ENCODE measurements around the gene STEAP2.

STEAP2 gene

DNA sequence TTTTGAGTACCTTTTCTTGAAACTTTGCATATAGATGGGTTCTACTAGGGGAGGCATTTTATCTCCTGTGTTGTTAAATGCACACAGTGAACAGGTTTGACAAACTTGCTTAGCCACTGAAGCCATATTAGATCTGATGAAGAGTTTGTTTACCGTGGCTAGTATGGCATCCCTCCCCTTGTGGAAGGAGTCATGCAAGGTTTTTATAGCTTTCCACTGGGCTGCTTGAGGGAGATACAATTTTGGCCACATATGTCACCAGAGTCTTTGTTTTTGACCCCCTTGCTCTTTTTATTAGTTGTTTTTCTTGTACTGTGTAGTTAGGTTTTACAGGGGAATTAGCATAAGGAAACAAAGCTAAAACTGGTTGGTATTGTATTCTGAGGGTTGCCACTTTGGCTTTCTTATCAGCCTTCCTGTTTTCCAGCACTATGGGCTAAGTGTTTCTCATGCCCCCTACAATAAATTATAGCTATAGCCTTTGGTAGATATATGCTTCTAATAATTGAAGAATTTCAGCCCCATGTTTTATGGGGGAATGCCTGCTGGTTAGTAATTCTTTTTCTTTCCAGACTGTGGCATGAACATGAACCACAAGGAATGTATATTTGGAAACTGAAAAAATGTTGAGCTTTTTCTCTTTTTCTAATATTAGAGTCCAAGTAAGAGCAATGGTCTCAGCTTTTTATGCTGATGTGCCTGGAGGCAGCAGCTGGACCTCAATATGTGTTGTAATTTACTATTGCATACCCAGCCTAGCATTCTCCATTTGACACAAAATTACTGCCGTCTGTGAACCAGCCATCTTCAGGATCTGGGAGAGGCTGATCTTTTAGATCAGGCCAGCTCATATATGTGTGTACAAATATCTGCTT lies 18.4 kb upstream of the STEAP2 start:
- no peak for DNase-seq (ENCODE audit: low read depth in 2 of 2)

DNA sequence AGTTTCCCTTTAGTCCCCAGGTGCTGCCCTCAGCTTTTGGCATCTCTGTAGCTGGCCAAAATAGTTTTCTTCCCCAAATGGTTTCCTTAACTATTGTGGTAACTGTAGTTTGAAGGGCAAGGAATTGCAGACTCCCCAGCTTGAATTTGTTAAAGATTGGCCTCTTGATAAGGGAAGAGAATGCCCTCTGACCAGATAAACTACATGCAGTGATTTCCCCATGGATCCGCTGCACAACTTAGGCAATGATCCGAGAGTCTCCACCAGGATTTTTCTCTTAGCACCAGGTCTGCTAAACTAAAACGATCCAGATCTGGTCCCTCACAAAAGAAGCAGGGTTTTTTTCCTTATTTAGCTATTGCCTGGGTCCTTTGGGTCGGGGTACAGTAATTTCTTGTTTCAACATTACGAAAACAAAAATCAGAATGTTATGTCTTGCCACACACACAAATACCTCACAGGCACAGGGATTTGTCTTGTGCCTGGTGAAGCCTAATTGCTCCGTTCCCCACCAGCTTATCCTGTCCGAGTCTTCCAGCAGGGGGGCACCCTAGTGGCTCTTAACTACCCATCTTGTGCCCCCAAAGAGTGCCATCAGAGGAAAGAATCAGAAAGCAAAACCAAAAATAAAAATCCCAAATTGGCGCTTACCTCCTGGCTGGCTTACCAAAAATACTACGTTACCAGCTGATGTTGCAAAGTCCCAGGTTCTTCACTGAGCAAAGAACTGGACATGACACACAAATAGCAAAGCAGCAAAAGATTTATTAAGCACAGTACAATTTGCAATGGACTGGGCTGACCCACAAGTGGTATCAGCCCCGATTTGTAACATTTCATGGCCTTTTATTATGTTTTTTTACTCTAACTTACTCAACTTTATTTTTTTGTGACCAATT lies 16.4 kb upstream of the STEAP2 start:
- no peak for DNase-seq (ENCODE audit: low read depth in 2 of 2)

DNA sequence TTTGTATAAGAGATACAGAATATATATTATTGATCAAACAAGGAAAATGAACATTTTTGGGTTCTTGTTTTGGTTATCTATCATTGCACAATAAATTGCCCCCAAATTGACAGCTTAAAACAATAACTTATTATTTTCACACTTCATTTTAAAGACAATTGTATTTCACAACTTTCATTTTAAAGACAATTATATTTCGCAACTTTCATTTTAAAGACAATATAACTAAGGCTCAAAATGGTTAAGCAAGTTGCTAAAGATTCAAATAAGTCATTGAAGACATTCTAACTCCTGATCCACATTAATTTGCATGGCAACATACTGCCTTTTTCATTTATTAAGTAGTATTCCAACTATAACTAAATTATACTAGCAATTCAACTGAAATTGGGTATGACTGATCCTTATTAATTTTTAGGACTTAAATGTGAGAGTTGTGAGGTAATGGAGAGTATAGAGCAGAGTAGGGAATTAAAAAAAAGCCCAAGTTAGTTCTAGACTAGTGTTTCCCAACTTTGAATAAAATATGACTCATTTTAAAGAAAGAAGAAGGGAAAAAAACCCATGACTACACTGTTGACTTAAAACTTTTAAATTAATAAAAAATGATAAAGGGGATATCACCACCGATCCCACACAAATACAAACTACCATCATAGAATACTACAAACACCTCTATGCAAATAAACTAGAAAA lies 9.9 kb upstream of the STEAP2 start:
- DNase-seq (ENCODE audit: low read depth in 2 of 2): no peak

DNA sequence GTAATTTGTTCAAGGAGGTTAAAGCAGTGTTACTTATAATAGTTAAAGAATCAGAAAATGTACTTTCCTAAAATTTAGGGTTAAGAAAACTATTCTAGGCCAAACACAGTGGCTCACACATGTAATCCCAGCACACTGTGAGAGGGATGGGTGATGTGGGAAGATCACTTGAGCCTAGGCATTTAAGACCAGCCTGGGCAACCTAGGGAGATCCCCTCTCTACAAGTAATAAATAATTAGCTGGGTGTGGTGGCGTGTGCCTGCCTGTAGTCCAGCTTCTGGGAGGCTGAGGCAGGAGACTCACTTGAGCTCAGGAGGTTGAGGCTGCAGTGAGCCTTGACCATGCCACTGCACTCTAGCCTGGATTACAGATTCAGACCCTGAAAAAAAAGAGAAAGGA lies 3.6 kb upstream of the STEAP2 start:
- DNase-seq (ENCODE audit: low read depth in 2 of 2): no peak

DNA sequence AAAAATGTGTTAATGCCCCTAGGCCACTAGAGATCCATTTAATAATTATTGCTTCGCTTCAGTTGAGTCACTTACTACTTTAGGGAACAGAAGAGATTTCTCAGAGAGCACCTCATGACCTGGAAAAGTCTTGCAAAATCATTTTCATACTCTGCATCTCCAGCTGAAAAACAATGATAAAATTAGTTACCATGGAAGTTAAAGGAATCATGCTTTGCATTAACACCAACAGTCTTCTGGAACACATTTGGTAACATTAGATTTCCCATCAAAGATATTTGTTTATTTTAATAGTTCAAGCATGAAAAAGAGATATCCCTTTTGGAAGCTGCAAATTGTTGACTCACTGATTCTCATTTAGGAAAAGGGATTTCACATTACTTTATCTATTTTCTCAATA lies 1.8 kb upstream of the STEAP2 start:
- DNase-seq (ENCODE audit: low read depth in 2 of 2): no peak

DNA sequence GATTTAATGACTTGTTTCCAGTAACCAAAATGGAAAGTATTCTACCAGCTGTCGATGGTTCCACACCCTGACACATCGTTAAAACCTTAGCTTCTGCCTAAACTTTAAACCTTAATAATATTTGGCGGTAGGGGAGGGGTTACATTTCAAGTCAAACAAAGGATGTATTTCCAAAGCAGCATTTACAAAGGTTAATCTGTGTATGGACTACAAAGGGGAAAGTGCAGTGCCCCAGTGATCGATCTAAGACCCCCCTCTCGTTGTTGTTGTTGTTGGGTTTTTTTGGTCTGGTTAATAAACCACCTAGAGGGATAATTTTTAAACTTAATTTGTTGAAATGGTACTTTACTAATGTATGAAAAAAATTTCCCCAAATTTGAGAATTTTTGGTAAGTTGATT lies 1.1 kb upstream of the STEAP2 start:
- no peak for DNase-seq (ENCODE audit: low read depth in 2 of 2)

DNA sequence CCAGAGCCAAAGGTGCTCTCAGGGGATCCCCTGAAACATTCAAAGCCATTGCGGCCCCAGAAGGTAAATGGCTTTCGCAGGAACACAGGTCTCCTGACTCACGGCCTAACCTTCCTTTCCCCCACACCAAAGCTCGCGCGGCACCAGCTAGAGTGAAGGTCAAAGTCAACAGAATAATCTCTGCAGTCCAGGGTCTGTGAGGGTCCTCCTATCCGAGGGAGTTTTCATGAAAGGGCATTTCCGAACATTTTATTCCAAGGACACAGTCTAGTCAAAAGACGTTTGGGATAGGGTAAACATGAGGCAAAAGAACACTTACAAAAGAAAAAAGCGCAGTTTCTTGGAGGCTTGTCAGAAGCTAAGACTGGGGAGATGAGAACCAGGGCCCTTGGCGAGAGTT lies 559 bp upstream of the STEAP2 start:
- DNase-seq (ENCODE audit: low read depth in 2 of 2): no peak

DNA sequence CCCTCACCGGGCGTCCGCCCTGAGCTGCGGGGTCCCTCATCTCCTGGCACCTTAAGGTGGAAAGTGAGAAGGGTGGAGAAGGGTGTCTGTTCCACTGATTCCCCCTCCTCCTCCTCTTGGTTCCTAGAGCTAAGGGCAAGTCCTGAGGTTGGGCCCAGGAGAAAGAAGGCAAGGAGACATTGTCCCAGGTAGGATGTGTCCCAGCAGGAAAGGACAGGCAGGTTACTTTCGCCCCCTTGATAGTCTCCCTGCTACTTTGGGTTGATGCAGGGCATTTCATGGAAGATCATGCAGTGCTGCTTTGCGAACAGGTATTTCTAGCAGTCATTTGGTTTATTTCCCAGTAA lies 582 bp downstream of the STEAP2 start:
- no peak for DNase-seq (ENCODE audit: low read depth in 2 of 2)

DNA sequence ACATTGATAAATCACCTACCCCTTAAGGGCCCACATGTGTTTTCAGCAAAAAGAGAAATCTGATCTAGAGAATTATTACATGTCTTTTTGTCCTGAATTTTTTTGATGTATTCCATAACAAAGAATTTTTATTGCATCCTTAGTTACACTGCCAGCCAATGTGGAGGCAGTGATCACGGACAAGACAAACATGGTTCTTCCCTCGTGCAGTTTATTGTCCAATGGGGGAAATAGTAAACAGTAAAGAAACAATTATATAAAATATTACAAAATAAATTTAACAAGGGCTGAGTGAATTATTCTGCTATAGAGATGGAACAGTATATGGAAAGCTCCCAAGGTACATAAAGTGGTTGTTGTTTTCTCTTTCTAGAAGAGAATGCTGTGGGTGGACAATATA lies 2.0 kb downstream of the STEAP2 start:
- no peak for DNase-seq (ENCODE audit: low read depth in 2 of 2)

DNA sequence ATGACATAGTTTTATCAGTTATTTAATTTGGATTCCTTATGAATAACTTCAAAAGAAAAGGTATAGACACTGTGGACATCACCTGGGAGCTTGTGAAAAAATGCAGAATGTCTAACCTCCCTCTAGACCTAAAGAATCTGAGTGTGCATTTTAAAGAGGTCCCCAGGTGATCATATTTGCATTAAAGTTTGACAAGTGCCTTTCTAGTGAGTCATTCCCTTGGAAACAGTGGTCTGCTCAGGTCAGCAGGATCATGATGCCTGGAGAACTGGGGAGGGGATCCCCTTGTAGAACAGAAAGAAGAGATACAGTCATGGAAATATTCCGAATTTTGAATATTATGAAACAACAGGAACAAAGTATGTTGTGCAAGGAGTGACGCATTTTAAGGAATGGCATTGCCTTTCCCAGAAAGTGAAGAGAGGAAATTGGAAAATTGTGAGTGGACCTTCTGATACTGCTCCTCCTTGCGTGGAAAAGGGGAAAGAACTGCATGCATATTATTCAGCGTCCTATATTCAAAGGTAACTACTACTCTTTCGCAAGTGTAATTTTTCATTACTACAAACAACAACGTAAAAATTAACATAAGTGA lies 4.6 kb downstream of the STEAP2 start:
- DNase-seq (ENCODE audit: low read depth in 2 of 2): no peak

DNA sequence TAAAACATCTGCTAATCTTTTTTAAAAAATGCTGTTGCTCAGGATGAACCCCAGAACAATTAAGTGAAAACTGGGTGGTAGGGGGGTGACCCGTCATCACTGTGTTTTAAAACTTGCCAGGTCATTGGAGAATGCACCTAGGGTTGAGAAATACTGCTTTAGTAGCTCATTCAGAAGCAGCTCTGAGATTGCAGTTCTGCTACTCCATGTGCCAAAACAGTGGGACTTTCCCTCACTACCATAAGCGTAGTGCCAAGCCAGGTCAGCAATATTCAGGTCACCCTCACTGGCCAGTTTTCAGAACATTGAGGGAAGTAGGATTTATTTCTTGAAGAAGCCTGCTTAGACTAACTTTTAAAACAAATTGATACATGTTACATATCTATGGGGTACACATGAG lies 5.2 kb downstream of the STEAP2 start:
- no peak for DNase-seq (ENCODE audit: low read depth in 2 of 2)

DNA sequence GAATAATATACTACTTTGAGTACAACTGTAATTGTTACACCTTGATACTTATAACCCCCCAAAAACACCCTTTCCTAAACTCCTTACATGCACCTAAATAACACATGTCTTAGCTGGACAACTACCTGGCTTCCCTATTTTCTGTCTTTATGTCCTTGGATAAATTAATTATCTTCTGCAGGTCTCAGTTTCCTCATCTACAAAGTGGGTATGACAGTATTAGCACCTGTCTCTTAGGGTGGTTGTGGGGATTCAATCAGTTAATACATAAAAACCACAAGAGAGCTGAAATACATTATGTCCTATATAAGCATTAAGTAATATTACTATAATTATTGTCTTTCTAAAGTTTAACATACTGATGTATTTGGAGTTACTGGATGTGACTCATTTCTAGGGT lies 10.8 kb downstream of the STEAP2 start:
- DNase-seq (ENCODE audit: low read depth in 2 of 2): no peak

DNA sequence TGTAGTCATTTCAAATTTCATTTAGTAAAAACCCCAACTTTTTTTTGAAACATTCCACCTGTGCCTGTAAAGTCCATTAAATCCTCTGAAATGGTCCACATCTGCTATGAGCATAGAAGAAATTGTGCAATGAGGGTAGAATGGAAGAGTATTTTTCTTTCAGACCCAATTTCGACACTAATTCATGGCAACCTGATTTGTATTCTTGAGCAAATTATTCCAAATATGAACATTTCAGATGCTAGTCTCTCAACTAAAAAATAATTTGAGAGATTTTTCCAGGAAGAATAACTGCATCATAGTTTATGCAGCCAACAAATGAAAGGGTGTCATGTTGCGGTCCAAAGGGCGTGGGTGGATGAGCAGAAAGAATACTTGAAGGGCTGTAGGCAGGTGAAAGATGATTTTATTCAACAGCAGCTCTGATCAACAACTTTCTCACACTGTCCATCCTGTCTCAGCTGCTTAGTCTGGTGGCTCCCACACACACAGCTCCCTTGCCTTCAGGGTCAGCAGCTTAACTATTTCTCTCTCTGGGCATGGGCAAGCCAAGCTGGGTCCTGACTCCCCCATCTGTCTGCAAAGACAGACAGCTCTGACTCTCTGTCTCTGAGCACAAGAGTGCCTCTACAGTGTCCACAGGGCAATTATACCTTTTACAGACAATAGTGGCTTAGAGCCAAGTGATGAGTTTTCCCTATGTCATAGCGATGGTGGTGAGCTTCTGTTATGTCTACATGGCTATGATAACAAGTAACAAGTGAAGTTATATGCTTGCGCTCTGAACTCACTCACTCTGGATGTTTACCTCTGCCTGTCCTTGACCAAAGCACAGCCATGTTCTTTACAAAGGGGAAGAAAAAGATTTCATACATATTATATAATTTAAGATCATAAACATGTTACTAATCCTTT lies 11.5 kb downstream of the STEAP2 start:
- DNase-seq (ENCODE audit: low read depth in 2 of 2): no peak

DNA sequence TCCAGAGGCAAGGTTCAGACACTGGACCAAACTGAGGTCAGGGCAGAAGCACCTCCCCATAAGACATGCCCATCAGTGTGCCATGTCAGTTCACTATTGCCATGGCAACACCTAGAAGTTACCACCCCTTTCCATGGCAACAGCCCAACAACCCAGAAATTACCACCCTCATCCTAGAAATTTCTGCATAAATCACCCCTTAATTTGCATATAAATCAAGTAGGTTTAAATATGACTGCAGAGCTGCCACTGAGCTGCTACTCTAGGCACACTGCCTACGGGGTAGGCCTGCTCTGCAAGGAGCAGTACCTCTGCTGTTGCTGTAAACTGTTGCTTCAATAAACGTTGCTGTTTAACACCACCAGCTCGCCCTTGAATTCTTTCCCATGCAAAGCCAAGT lies 12.7 kb downstream of the STEAP2 start:
- DNase-seq (ENCODE audit: low read depth in 2 of 2): no peak

DNA sequence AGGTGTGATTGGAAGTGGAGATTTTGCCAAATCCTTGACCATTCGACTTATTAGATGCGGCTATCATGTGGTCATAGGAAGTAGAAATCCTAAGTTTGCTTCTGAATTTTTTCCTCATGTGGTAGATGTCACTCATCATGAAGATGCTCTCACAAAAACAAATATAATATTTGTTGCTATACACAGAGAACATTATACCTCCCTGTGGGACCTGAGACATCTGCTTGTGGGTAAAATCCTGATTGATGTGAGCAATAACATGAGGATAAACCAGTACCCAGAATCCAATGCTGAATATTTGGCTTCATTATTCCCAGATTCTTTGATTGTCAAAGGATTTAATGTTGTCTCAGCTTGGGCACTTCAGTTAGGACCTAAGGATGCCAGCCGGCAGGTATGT lies 13.6 kb downstream of the STEAP2 start:
- no peak for DNase-seq (ENCODE audit: low read depth in 2 of 2)

DNA sequence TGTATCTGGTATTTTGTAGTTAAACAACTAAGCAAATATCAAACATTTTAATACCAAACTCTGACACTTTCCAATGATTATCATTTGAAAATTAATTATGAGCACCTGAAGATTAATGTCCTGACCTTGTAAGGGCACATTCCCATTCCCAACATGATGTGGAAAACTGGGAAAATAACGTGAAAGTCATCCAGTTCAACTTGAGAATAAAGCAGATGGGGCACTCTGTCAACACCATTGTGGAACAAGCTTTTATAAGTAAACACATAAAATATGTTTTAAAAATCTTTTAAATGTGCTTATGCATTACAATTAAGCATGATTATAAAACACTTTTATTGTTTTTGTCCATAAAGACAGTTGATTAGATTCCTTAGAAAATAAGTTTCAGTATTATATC lies 14.1 kb downstream of the STEAP2 start:
- DNase-seq (ENCODE audit: low read depth in 2 of 2): no peak

DNA sequence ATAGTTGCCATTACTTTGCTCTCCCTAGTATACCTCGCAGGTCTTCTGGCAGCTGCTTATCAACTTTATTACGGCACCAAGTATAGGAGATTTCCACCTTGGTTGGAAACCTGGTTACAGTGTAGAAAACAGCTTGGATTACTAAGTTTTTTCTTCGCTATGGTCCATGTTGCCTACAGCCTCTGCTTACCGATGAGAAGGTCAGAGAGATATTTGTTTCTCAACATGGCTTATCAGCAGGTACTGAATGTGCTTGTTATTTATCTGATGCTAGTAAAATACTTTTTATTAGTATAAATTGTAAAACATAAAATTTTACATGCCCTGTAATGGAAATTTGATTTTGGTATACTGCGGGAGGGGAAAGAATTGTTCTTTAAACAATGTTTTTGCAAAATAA lies 15.7 kb downstream of the STEAP2 start:
- no peak for DNase-seq (ENCODE audit: low read depth in 2 of 2)

DNA sequence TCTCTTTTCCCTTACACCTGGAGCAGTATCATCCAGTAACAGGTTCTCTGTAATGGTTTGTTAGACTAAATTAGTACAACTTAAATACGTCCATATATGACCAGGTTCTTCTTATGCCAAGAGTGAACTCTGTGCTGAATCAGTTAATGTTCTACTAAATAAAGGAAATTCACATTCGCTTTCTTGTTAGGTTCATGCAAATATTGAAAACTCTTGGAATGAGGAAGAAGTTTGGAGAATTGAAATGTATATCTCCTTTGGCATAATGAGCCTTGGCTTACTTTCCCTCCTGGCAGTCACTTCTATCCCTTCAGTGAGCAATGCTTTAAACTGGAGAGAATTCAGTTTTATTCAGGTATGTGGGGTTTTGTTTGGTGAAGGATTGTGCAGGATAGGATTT lies 18.1 kb downstream of the STEAP2 start:
- no peak for DNase-seq (ENCODE audit: low read depth in 2 of 2)

DNA sequence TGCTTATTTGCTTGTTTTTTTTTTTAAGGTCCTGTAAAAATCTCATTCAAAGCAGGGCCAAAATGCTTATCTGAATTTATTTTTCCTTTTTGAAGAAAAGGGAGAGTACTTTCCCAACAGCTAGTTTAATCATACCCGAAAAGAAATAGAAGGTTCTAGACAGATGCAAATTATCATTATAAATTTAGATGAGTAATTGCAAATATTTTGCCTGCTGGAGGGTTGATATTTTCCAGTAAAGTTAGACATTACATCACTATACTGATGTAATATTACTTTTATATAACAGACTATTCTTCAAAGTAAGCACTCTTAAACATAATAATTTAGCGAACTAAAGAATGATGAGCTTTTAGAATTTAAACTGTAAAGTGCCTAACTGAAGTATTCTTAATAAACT lies 19.3 kb downstream of the STEAP2 start:
- no peak for DNase-seq (ENCODE audit: low read depth in 2 of 2)

DNA sequence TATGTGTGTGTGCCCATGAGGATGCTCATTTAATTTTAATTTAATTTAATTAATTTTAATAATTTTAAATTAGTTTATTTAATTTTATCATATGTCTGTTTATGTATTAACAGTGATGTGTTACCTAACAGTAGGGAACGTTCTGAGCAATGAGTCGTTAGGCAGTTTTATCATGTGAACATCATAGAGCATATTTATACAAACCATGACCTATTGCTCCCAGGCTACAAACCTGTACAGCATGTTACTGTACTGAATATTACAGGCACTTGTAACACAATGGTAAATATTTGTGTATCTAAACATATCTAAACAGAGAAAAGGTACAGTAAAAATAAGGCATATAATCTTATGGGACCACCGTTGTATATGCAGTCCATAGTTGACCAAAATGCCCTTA lies 19.8 kb downstream of the STEAP2 start:
- DNase-seq (ENCODE audit: low read depth in 2 of 2): no peak

DNA sequence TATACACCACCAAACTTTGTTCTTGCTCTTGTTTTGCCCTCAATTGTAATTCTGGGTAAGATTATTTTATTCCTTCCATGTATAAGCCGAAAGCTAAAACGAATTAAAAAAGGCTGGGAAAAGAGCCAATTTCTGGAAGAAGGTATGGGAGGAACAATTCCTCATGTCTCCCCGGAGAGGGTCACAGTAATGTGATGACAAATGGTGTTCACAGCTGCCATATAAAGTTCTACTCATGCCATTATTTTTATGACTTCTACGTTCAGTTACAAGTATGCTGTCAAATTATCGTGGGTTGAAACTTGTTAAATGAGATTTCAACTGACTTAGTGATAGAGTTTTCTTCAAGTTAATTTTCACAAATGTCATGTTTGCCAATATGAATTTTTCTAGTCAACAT lies 20.9 kb downstream of the STEAP2 start:
- DNase-seq (ENCODE audit: low read depth in 2 of 2): no peak

Measured in stimulated activated CD4-positive, alpha-beta T cell treated with anti-CD3 and anti-CD28 coated beads, Interleukin-15, amount 100 ng/mL, for 48 hours (primary cell).